Parathyroid adenoma (tissue), 2 donors: ENCODE data around the gene LDHD.

ENCODE experiments used
- H2AFZ ChIP-seq: fragments of 300-600 bp; sonication (generic); one replicate; pipeline ENCODE4 v1.7.0; 2017; ENCODE audit warnings: antibody characterized with exemption, mild to moderate bottlenecking
- H3K27ac ChIP-seq: fragments of 300-600 bp; sonication (generic); one replicate; pipeline ENCODE4 v1.7.0; 2017
- H3K27me3 ChIP-seq: fragments of 300-600 bp; sonication (generic); one replicate; pipeline ENCODE4 v1.7.0; 2017; ENCODE audit warnings: low read length; ENCODE audit not compliant: control insufficient read depth, insufficient read depth
- H3K36me3 ChIP-seq: fragments of 300-600 bp; sonication (generic); one replicate; pipeline ENCODE4 v1.7.0; 2017; ENCODE audit warnings: low read length; ENCODE audit not compliant: control insufficient read depth, insufficient read depth
- H3K4me1 ChIP-seq: fragments of 300-600 bp; sonication (generic); one replicate; pipeline ENCODE4 v1.7.0; 2017; ENCODE audit warnings: control low read depth
- H3K4me2 ChIP-seq: fragments of 300-600 bp; sonication (generic); one replicate; pipeline ENCODE4 v1.7.0; 2017; ENCODE audit warnings: low read length
- H3K4me3 ChIP-seq: fragments of 300-600 bp; sonication (generic); one replicate; pipeline ENCODE4 v1.7.0; 2017; ENCODE audit warnings: low read depth, low read length
- H3K79me2 ChIP-seq: fragments of 300-600 bp; sonication (generic); one replicate; pipeline ENCODE4 v1.7.0; 2017; ENCODE audit warnings: control low read depth
- H3K9ac ChIP-seq: fragments of 300-600 bp; sonication (generic); one replicate; pipeline ENCODE4 v1.7.0; 2017; ENCODE audit warnings: mild to moderate bottlenecking
- H3K9me3 ChIP-seq: fragments of 300-600 bp; sonication (generic); one replicate; pipeline ENCODE4 v1.7.0; 2017; ENCODE audit warnings: low read length; ENCODE audit not compliant: control insufficient read depth
- TF ChIP-seq, protein P1 (sequence below): fragments of 300-600 bp; sonication (generic); IDR thresholded peaks from one replicate; pipeline ENCODE4 v1.7.0; 2017; ENCODE audit warnings: antibody characterized with exemption, mild to moderate bottlenecking
- donor health status: primary hyperparathyroidism.

The LDHD gene

GRCh38 chr16:75148311-75149195 lies 32.0 kb upstream of the LDHD start, which contains the start of gene ZFP1:
Gene ZFP1, plus strand, starts transcription at chr16:75148524. Its CDS starts 4,428 bp downstream, at chr16:75152952.
- Histone ChIP-seq H3K4me3 (peak within 1 kb of the TSS; percentile 96), H3K27me3 (no peaks in the 10 kb centered on the region), H3K79me2 (no peaks in the 10 kb centered on the region), H3K4me1 (no peaks in the 10 kb centered on the region), H3K9me3 (no peaks in the 10 kb centered on the region), H3K27ac (peak within 1 kb of the TSS; percentile 95), H2AFZ (peak within 1 kb of the TSS; percentile 99), H3K4me2 (peak within 1 kb of the TSS; percentile 70), H3K9ac (peak within 1 kb of the TSS; percentile 93), H3K36me3 (no peaks in the 10 kb centered on the region)
- TF ChIP-seq, protein P1, sequence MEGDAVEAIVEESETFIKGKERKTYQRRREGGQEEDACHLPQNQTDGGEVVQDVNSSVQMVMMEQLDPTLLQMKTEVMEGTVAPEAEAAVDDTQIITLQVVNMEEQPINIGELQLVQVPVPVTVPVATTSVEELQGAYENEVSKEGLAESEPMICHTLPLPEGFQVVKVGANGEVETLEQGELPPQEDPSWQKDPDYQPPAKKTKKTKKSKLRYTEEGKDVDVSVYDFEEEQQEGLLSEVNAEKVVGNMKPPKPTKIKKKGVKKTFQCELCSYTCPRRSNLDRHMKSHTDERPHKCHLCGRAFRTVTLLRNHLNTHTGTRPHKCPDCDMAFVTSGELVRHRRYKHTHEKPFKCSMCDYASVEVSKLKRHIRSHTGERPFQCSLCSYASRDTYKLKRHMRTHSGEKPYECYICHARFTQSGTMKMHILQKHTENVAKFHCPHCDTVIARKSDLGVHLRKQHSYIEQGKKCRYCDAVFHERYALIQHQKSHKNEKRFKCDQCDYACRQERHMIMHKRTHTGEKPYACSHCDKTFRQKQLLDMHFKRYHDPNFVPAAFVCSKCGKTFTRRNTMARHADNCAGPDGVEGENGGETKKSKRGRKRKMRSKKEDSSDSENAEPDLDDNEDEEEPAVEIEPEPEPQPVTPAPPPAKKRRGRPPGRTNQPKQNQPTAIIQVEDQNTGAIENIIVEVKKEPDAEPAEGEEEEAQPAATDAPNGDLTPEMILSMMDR: no peak

- peak overlapping the region; percentile 70 for H3K4me2 ChIP-seq
- no peaks in the 10 kb centered on the region for H3K9me3 ChIP-seq
- H3K27ac ChIP-seq: peak overlapping the region; percentile 95
- H3K4me1 ChIP-seq: no peaks in the 10 kb centered on the region
- no peak overlapping the region for H3K9ac ChIP-seq
- no peaks in the 10 kb centered on the region for H3K27me3 ChIP-seq
- H3K36me3 ChIP-seq: no peaks in the 10 kb centered on the region
- H3K79me2 ChIP-seq: no peaks in the 10 kb centered on the region
- H3K4me3 ChIP-seq: peak overlapping the region; percentile 96
- peak overlapping the region; percentile 99 for H2AFZ ChIP-seq
- TF ChIP-seq, protein P1: no peak
These were observed 31.4 kb upstream of the LDHD start for GRCh38 chr16:75147968-75148310.

GRCh38 chr16:75143941-75144340 lies 27.4 kb upstream of the LDHD start:
- H3K27me3 ChIP-seq: no peaks in the 10 kb centered on the region
- H3K79me2 ChIP-seq: no peaks in the 10 kb centered on the region
- H3K4me3 ChIP-seq: no peak overlapping the region
- H3K27ac ChIP-seq: no peak overlapping the region
- no peak overlapping the region for H2AFZ ChIP-seq
- H3K4me1 ChIP-seq: no peaks in the 10 kb centered on the region
- H3K4me2 ChIP-seq: no peak overlapping the region
- TF ChIP-seq, protein P1: no peak
- H3K9me3 ChIP-seq: no peaks in the 10 kb centered on the region
- H3K9ac ChIP-seq: no peak overlapping the region
- H3K36me3 ChIP-seq: no peaks in the 10 kb centered on the region

DNA sequence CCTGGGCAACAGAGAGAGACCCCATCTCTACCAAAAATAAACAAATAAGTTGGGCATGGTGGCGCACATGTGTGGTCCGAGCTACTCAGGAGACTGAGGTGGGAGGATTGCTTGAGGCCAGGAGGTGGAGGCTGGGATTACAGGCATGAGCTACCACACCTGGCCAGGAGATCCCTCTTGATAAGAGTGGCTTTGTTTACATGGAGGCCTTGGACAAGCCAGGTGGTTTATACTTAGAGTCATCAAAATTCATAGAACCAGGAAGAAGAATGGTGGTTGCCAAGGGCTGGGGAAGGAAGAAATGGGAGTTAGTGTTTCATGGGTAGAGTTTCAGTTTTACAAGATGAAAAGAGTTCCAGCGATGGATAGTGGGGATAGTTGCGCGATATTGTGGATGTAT lies 22.9 kb upstream of the LDHD start:
- Histone ChIP-seq H3K36me3 (no peaks in the 10 kb centered on the region), H3K27ac (no peak overlapping the region), H3K9me3 (no peaks in the 10 kb centered on the region), H3K4me3 (no peak overlapping the region), H2AFZ (no peak overlapping the region), H3K4me1 (no peaks in the 10 kb centered on the region), H3K9ac (no peak overlapping the region), H3K27me3 (no peaks in the 10 kb centered on the region), H3K4me2 (no peak overlapping the region), H3K79me2 (no peaks in the 10 kb centered on the region)
- TF ChIP-seq, protein P1: no peak

GRCh38 chr16:75138636-75139035 lies 22.1 kb upstream of the LDHD start:
- Histone ChIP-seq H3K36me3 (no peaks in the 10 kb centered on the region), H3K27me3 (no peaks in the 10 kb centered on the region), H3K4me2 (no peak overlapping the region), H3K79me2 (no peaks in the 10 kb centered on the region), H3K4me3 (no peak overlapping the region), H2AFZ (no peak overlapping the region), H3K4me1 (no peaks in the 10 kb centered on the region), H3K9me3 (no peaks in the 10 kb centered on the region), H3K27ac (no peak overlapping the region), H3K9ac (no peak overlapping the region)
- TF ChIP-seq, protein P1: no peak
